A673 (cell line): ENCODE measurements around the gene SOX11. TPM values are rescaled to one million over a fixed set of nuclear protein-coding genes. Genes with fewer than 3 reads are reported as not detected.
"Not testable (repeated sequence)": the region's sequence is repeated elsewhere in the genome, so short reads cannot be mapped to it uniquely, and the experiment has no call there.

Experiments used
- BruUV-seq: library from RNA; stranded (reverse); fragments of 400-500 nt; replicated peaks from 2 replicates; lab custom pipeline; 2021; lab: Mats Ljungman, UMichigan
- CTCF ChIA-PET: fragments of 300-600 bp; sonication (Branson Sonifier 250); formaldehyde crosslinking; loops from one replicate; lab custom pipeline; 2022; ENCODE audit warnings: antibody characterized with exemption; lab: Charles Lee
- POLR2A ChIA-PET: fragments of 300-600 bp; sonication (Branson Sonifier 250); formaldehyde crosslinking; loops from one replicate; lab custom pipeline; 2022; ENCODE audit warnings: antibody characterized with exemption; ENCODE audit not compliant: low non-redundant PET; lab: Charles Lee
- DNase-seq: peaks from one replicate; pipeline ENCODE4 v3.0.0-alpha.2; 2015; ENCODE audit warnings: low spot score
- H3K27ac ChIP-seq: fragments of 200-600 bp; sonication (generic); 2 replicates; pipeline ENCODE4 v1.5.1; 2016; ENCODE audit warnings: mixed run types, low read depth, mild to moderate bottlenecking, mixed read lengths, antibody characterized with exemption, low read length; ENCODE audit not compliant: poor library complexity, severe bottlenecking
- H3K27me3 ChIP-seq: fragments of 200-600 bp; sonication (generic); replicated peaks from 2 replicates; pipeline ENCODE4 v1.6.1; 2017; ENCODE audit warnings: mixed run types, low read depth, mild to moderate bottlenecking, mixed read lengths, antibody characterized with exemption, low read length; ENCODE audit not compliant: insufficient read depth, poor library complexity
- H3K36me3 ChIP-seq: fragments of 200-600 bp; sonication (generic); 2 replicates; pipeline ENCODE4 v1.6.1; 2016; ENCODE audit warnings: mixed run types, mild to moderate bottlenecking, mixed read lengths, antibody characterized with exemption, low read length; ENCODE audit not compliant: insufficient read depth, poor library complexity, severe bottlenecking
- H3K4me1 ChIP-seq: fragments of 200-600 bp; sonication (generic); 2 replicates; pipeline ENCODE4 v1.6.1; 2017; ENCODE audit warnings: mixed run types, mild to moderate bottlenecking, mixed read lengths, antibody characterized with exemption, low read length; ENCODE audit not compliant: insufficient read depth, poor library complexity, severe bottlenecking
- H3K4me3 ChIP-seq: fragments of 200-600 bp; sonication (generic); 2 replicates; pipeline ENCODE4 v1.5.1; 2016; ENCODE audit warnings: low read depth, mixed run types, mild to moderate bottlenecking, mixed read lengths, low read length; ENCODE audit not compliant: poor library complexity, severe bottlenecking
- H3K9me3 ChIP-seq: fragments of 200-600 bp; sonication (generic); 2 replicates; pipeline ENCODE4 v1.6.1; 2016; ENCODE audit warnings: mixed run types, low read depth, mild to moderate bottlenecking, mixed read lengths, antibody characterized with exemption, low read length; ENCODE audit not compliant: poor library complexity, severe bottlenecking
- EZH2 ChIP-seq: fragments of 200-600 bp; sonication (generic); IDR thresholded peaks from 2 replicates; pipeline ENCODE4 v1.6.1; 2017; ENCODE audit warnings: borderline replicate concordance, low read depth, mild to moderate bottlenecking, mixed read lengths, antibody characterized with exemption, low read length; ENCODE audit not compliant: poor library complexity, severe bottlenecking
- intact Hi-C: fragments of 100-400 bp; cut with micrococcal nuclease; formaldehyde crosslinking; loops from one replicate; pipeline ENCODE4 v1.10.0; 2022; ENCODE audit not compliant: unreplicated experiment
- total RNA-seq: library from RNA; stranded (reverse); gene quantifications from 2 replicates; pipeline ENCODE4 v1.2.3, GENCODE V29; 2021
- TF ChIP-seq, protein P1 (sequence below): fragments of 300-800, 200-600 bp; sonication (generic); conservative IDR thresholded peaks from 2 replicates; pipeline ENCODE4 v1.5.1; 2017; ENCODE audit warnings: low read depth, mild to moderate bottlenecking, antibody characterized with exemption, low read length, moderate library complexity, mixed read lengths

SOX11 gene
- total RNA-seq, 1 experiment from 2014 or later = 73.9 TPM

DNA sequence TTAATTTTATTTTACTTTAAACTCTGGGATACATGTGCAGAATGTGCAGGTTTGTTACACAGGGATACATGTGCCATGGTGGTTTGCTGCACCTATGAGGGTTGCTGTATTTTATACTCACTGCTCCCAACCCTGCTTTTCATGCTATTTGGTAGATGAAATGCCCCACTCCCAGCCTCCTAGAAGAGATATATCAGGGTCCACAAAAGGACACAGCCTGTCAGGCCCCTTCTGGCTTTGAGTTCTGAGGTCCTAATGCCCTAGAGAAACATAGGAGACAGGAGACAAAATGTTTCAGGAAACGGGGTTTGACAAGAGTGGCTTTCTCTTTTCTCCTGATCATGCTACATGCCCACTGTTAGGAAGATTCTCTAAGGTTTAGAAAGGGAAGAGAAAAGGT lies 27.1 kb upstream of the SOX11 start:
- ChIA-PET CTCF (no interaction called here), POLR2A (no interaction called here)
- DNase-seq = no peak
- no peak for TF ChIP-seq EZH2
- TF ChIP-seq, protein P1, sequence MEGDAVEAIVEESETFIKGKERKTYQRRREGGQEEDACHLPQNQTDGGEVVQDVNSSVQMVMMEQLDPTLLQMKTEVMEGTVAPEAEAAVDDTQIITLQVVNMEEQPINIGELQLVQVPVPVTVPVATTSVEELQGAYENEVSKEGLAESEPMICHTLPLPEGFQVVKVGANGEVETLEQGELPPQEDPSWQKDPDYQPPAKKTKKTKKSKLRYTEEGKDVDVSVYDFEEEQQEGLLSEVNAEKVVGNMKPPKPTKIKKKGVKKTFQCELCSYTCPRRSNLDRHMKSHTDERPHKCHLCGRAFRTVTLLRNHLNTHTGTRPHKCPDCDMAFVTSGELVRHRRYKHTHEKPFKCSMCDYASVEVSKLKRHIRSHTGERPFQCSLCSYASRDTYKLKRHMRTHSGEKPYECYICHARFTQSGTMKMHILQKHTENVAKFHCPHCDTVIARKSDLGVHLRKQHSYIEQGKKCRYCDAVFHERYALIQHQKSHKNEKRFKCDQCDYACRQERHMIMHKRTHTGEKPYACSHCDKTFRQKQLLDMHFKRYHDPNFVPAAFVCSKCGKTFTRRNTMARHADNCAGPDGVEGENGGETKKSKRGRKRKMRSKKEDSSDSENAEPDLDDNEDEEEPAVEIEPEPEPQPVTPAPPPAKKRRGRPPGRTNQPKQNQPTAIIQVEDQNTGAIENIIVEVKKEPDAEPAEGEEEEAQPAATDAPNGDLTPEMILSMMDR = no peak
- Histone ChIP-seq H3K4me1 (peaks cover 9% of the 10 kb centered on the region), H3K27me3 (no peaks in the 10 kb centered on the region), H3K4me3 (no peak overlapping the region), H3K27ac (no peak overlapping the region), H3K36me3 (no peaks in the 10 kb centered on the region), H3K9me3 (no peaks in the 10 kb centered on the region)
- intact Hi-C loops = no loop called here
- BruUV-seq = no TSS peak

DNA sequence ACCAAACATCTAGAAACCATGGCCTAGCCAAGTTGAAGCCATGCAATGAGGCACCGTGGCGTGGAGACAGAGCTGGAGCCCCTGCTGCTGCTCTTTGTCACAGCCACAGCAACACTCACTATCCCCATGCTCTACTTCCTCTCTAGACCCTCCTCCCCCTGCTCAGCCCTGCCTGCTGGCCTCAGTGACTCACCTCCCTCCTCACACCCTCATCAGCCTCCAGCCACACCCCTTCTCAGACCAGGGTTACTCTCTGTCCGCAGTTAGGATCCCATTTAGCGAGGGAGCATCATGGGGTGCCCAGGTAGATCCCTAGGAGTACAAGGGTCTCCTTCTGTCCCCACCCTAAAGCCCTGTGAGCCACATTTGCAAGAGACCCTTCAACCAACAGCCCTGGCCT lies 25.4 kb upstream of the SOX11 start:
- Histone ChIP-seq H3K27me3 (no peaks in the 10 kb centered on the region), H3K4me1 (peaks cover 9% of the 10 kb centered on the region), H3K4me3 (no peak overlapping the region), H3K27ac (no peak overlapping the region), H3K36me3 (no peaks in the 10 kb centered on the region), H3K9me3 (no peaks in the 10 kb centered on the region)
- CTCF ChIA-PET = no interaction called here
- POLR2A ChIA-PET = no interaction called here
- TF ChIP-seq EZH2 = no peak
- TF ChIP-seq, protein P1 = no peak
- BruUV-seq = no TSS peak
- intact Hi-C loops = no loop called here
- DNase-seq = no peak

DNA sequence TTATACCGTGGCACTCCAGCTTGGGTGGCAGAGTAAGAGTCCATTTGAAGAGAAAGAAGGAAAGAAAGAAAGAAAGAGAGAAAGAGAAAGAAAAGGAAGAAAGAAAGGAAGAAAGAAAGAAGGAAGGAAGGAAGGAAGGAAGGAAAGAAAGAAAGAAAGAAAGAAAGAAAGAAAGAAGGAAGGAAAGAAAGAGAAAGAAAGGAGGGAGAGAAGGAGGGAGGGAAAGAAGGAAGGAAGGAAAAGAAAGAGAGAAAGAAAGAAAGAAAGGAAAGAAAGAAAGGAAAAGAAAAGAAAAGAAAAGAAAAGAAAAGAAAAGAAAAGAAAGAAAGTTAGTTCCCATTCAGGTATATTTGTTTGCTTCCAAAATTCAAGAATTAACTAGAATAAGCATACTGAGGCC lies 24.5 kb upstream of the SOX11 start:
- H3K36me3 ChIP-seq, H3K4me3 ChIP-seq, H3K9me3 ChIP-seq, BruUV-seq, H3K27ac ChIP-seq, DNase-seq, CTCF ChIA-PET, POLR2A ChIA-PET, H3K27me3 ChIP-seq, intact Hi-C loops, H3K4me1 ChIP-seq: not testable (repeated sequence)

DNA sequence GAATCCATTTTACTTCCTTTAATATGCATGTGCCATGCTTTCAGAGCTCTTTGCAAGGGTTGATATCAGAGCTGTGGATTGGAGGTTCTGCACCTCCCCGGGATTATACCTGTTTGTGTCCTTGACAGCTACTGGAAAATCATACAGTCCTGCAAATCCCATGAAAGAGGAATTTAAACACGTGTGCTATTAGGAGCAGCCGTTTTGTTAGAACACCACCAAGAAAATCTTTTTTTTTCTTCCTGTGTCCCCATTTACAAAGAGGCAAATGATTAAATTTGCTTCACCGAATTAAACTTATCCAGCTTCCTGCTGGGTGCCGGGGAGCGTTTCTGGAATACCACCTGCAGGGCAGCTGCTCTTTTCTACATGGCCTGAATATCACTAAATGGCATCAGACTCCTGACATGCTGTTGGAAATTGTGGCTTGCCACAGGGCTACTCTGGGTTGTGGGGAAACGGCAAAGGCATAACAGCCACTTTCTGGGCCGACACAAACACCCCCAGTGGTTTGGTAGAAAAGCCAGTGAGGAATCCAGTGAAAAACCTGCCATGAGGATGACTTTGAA lies 23.4 kb upstream of the SOX11 start:
- POLR2A ChIA-PET = no interaction called here
- TF ChIP-seq EZH2 = no peak
- TF ChIP-seq, protein P1 = no peak
- BruUV-seq = no TSS peak
- peak; percentile 54 for DNase-seq
- Histone ChIP-seq H3K4me3 (no peak overlapping the region), H3K27me3 (no peaks in the 10 kb centered on the region), H3K36me3 (no peaks in the 10 kb centered on the region), H3K4me1 (peaks cover 12% of the 10 kb centered on the region), H3K9me3 (no peaks in the 10 kb centered on the region), H3K27ac (no peak overlapping the region)
- intact Hi-C loops = no loop called here
- CTCF ChIA-PET = no interaction called here
